ENCODE data around the gene COX4I1.

COX4I1 gene

GRCh38 chr16:85784813-85785212 is 14.7 kb upstream of the COX4I1 start:
- Histone ChIP-seq H3K9ac (no peak overlapping the region), H3K27ac (no peak overlapping the region), H3K36me3 (peaks cover 85 to 100% (median 94%) of the 10 kb centered on the region in 11 experiments), H3K4me3 (no peak overlapping the region), H3K4me1 (peaks cover 0 to 13% (median 0%) of the 10 kb centered on the region in 10 experiments; a peak in 8 of 20 replicates), H3K4me2 (no peak overlapping the region), H3K9me3 (replicated peaks in 1 of 11) (no peaks in the 10 kb centered on the region), H3K27me3 (no peaks in the 10 kb centered on the region), H4K20me1 (peaks cover 55 to 100% (median 98%) of the 10 kb centered on the region in 11 experiments)
- TF ChIP-seq Cebpa-rat (IDR thresholded peaks at IDR 0.05), result no peak

GRCh38 chr16:85785927-85786326 is 13.6 kb upstream of the COX4I1 start:
- Histone ChIP-seq H3K4me3 (no peak overlapping the region), H3K9me3 (replicated peaks in 1 of 11) (no peaks in the 10 kb centered on the region), H3K4me1 (peaks cover 0 to 22% (median 0%) of the 10 kb centered on the region in 10 experiments; a peak in 8 of 20 replicates), H3K36me3 (peaks cover 73 to 100% (median 92%) of the 10 kb centered on the region in 11 experiments), H3K4me2 (no peak overlapping the region), H3K27ac (no peak overlapping the region), H3K9ac (no peak overlapping the region), H3K27me3 (no peaks in the 10 kb centered on the region), H4K20me1 (peaks cover 61 to 100% (median 99%) of the 10 kb centered on the region in 11 experiments)
- TF ChIP-seq Cebpa-rat (IDR thresholded peaks at IDR 0.05), result no peak

- peaks cover 68 to 100% (median 99%) of the 10 kb centered on the region in 11 experiments for H4K20me1 ChIP-seq
These were observed 10.7 kb upstream of the COX4I1 start for GRCh38 chr16:85788819-85789218.

GRCh38 chr16:85789773-85790172 is 9.7 kb upstream of the COX4I1 start:
- Histone ChIP-seq H3K27ac (no peak overlapping the region), H3K4me3 (no peak overlapping the region), H3K27me3 (no peaks in the 10 kb centered on the region), H3K9me3 (replicated peaks in 1 of 11) (no peaks in the 10 kb centered on the region), H3K9ac (no peak overlapping the region), H3K36me3 (peaks cover 70 to 100% (median 95%) of the 10 kb centered on the region in 11 experiments), H3K4me2 (peak overlapping the region in 3 of 11 experiments; percentile 35 to 62 (median 37); a peak in 6 of 22 replicates), H4K20me1 (peaks cover 73 to 100% (median 100%) of the 10 kb centered on the region in 11 experiments), H3K4me1 (peaks cover 0 to 22% (median 0%) of the 10 kb centered on the region in 10 experiments; a peak in 8 of 20 replicates)
- no peak for TF ChIP-seq Cebpa-rat (IDR thresholded peaks at IDR 0.05)

More at GRCh38 chr16:85788819-85789218, 10.7 kb upstream of the COX4I1 start:
- Histone ChIP-seq H3K27ac (no peak overlapping the region), H3K9me3 (replicated peaks in 1 of 11) (no peaks in the 10 kb centered on the region), H3K4me3 (no peak overlapping the region), H3K27me3 (no peaks in the 10 kb centered on the region), H3K4me1 (peaks cover 0 to 22% (median 0%) of the 10 kb centered on the region in 10 experiments; a peak in 8 of 20 replicates), H3K36me3 (peaks cover 70 to 100% (median 92%) of the 10 kb centered on the region in 11 experiments), H3K4me2 (peak overlapping the region in 3 of 11 experiments; percentile 35 to 62 (median 37); a peak in 6 of 22 replicates), H3K9ac (peak overlapping the region in 1 of 11 experiments; percentile 40; a peak in 1 of 22 replicates)
- no peak for TF ChIP-seq Cebpa-rat (IDR thresholded peaks at IDR 0.05)

GRCh38 chr16:85793662-85794298 is 5.7 kb upstream of the COX4I1 start:
- Histone ChIP-seq H3K4me3 (no peak overlapping the region), H3K27ac (no peak overlapping the region), H3K4me1 (peaks cover 11 to 40% (median 14%) of the 10 kb centered on the region in 10 experiments), H3K36me3 (peaks cover 52 to 93% (median 81%) of the 10 kb centered on the region in 11 experiments), H4K20me1 (peaks cover 86 to 100% (median 100%) of the 10 kb centered on the region in 11 experiments), H3K27me3 (no peaks in the 10 kb centered on the region), H3K9ac (no peak overlapping the region; a peak in 1 of 22 replicates), H3K4me2 (no peak overlapping the region), H3K9me3 (replicated peaks in 1 of 11) (no peaks in the 10 kb centered on the region)
- TF ChIP-seq Cebpa-rat (IDR thresholded peaks at IDR 0.05), result no peak

- H3K4me1 ChIP-seq, result peaks cover 11 to 30% (median 14%) of the 10 kb centered on the region in 10 experiments
- no peak overlapping the region for H3K4me3 ChIP-seq
- no peak overlapping the region for H3K27ac ChIP-seq
- H3K9me3 ChIP-seq (replicated peaks in 1 of 11), result no peaks in the 10 kb centered on the region
- H3K4me2 ChIP-seq, result no peak overlapping the region
- H3K9ac ChIP-seq, result no peak overlapping the region
- H3K27me3 ChIP-seq, result no peaks in the 10 kb centered on the region
- H4K20me1 ChIP-seq, result peaks cover 77 to 96% (median 93%) of the 10 kb centered on the region in 11 experiments; a peak in 21 of 22 replicates
- TF ChIP-seq Cebpa-rat (IDR thresholded peaks at IDR 0.05), result no peak
- H3K36me3 ChIP-seq, result peaks cover 50 to 84% (median 73%) of the 10 kb centered on the region in 11 experiments
These were observed 4.8 kb upstream of the COX4I1 start for GRCh38 chr16:85794696-85795095.

- Histone ChIP-seq H4K20me1 (peaks cover 70 to 94% (median 89%) of the 10 kb centered on the region in 11 experiments; a peak in 21 of 22 replicates), H3K4me2 (no peak overlapping the region), H3K9ac (peak overlapping the region in 3 of 11 experiments; percentile 17 to 34 (median 32); a peak in 3 of 22 replicates), H3K4me3 (no peak overlapping the region), H3K36me3 (peaks cover 52 to 72% (median 66%) of the 10 kb centered on the region in 11 experiments), H3K27ac (no peak overlapping the region), H3K9me3 (replicated peaks in 1 of 11) (no peaks in the 10 kb centered on the region), H3K4me1 (peaks cover 20 to 31% (median 23%) of the 10 kb centered on the region in 10 experiments), H3K27me3 (no peaks in the 10 kb centered on the region)
- TF ChIP-seq Cebpa-rat (IDR thresholded peaks at IDR 0.05), result no peak
These were observed 3.3 kb upstream of the COX4I1 start for GRCh38 chr16:85796152-85796551.

GRCh38 chr16:85796599-85796998 is 2.9 kb upstream of the COX4I1 start:
- Histone ChIP-seq H3K36me3 (peaks cover 54 to 72% (median 66%) of the 10 kb centered on the region in 11 experiments), H3K4me2 (peak overlapping the region in 2 of 11 experiments; percentile 7 to 95; a peak in 1 of 22 replicates), H3K9me3 (replicated peaks in 1 of 11) (no peaks in the 10 kb centered on the region), H3K4me1 (peaks cover 24 to 35% (median 27%) of the 10 kb centered on the region in 10 experiments), H3K27ac (no peak overlapping the region), H4K20me1 (peaks cover 70 to 94% (median 89%) of the 10 kb centered on the region in 11 experiments; a peak in 21 of 22 replicates), H3K4me3 (no peak overlapping the region), H3K9ac (peak overlapping the region in 3 of 11 experiments; percentile 17 to 34 (median 32); a peak in 3 of 22 replicates), H3K27me3 (no peaks in the 10 kb centered on the region)
- no peak for TF ChIP-seq Cebpa-rat (IDR thresholded peaks at IDR 0.05)

- no peak for TF ChIP-seq Cebpa-rat (IDR thresholded peaks at IDR 0.05)
- Histone ChIP-seq H3K9me3 (replicated peaks in 1 of 11) (no peaks in the 10 kb centered on the region), H3K27ac (peak overlapping the region; percentile 96 to 99 (median 98); a peak in 21 of 22 replicates), H3K4me3 (peak overlapping the region; percentile 95 to 100 (median 99)), H3K4me2 (peak overlapping the region; percentile 93 to 100 (median 97)), H3K4me1 (peaks cover 24 to 47% (median 32%) of the 10 kb centered on the region in 10 experiments), H3K9ac (peak overlapping the region; percentile 96 to 100 (median 99)), H3K36me3 (peaks cover 54 to 72% (median 66%) of the 10 kb centered on the region in 11 experiments), H3K27me3 (no peaks in the 10 kb centered on the region), H4K20me1 (peaks cover 70 to 94% (median 87%) of the 10 kb centered on the region in 11 experiments)
These were observed 1.2 kb upstream of the COX4I1 start for GRCh38 chr16:85798283-85798776.
